Endothelial cell of umbilical vein (primary cell): ENCODE data around the gene DENND1A. TPM values are rescaled to one million over a fixed set of nuclear protein-coding genes. Genes with fewer than 3 reads are reported as not detected.

Experiments used
- BruUV-seq: library from RNA; stranded (reverse); fragments of 400-500 nt; replicated peaks from 2 replicates; lab custom pipeline; 2021; lab: Mats Ljungman, UMichigan
- CTCF ChIA-PET: fragments of 300-600, 350-600 bp; sonication (Branson Sonifier 250); formaldehyde crosslinking; loops from one replicate; lab custom pipeline; 2021; ENCODE audit warnings: antibody characterized with exemption, inconsistent platforms; lab: Charles Lee
- POLR2A ChIA-PET: fragments of 300-600, 350-600 bp; sonication (Branson Sonifier 250); formaldehyde crosslinking; loops from one replicate; lab custom pipeline; 2021; ENCODE audit warnings: antibody characterized with exemption, inconsistent platforms; lab: Charles Lee
- DNase-seq: peaks from one replicate; pipeline ENCODE4 v3.0.0-alpha.2; 2011; ENCODE audit warnings: low read depth, low spot score
- FAIRE-seq: peaks from 2 replicates; lab custom pipeline; 2011; peaks lifted over from hg19 to GRCh38; lab: Jason Lieb, UNC
- H2AFZ ChIP-seq: 2 replicates; pipeline ENCODE4 v1.6.0; 2012; ENCODE audit warnings: low read depth, low read length, control low read depth, inconsistent platforms
- H3K27ac ChIP-seq: 2 replicates; pipeline ENCODE4 v1.5.1; 2011; ENCODE audit warnings: low read depth, mild to moderate bottlenecking, control low read depth, low read length, moderate library complexity; ENCODE audit not compliant: insufficient read depth
- H3K27me3 ChIP-seq, 2 experiments: 2 replicates each; pipeline versions ENCODE4 v1.6.0 to v1.6.1; 2011; ENCODE audit warnings: low read length in 2 of 2, mixed read lengths in 1 of 2; ENCODE audit not compliant: control insufficient read depth in 2 of 2, insufficient read depth in 2 of 2
- H3K36me3 ChIP-seq, 2 experiments: 2 replicates in 1 of 2; 3 replicates in 1 of 2; pipeline ENCODE4 v1.5.1; 2011; ENCODE audit warnings: low read length in 2 of 2, mild to moderate bottlenecking in 1 of 2, moderate library complexity in 1 of 2; ENCODE audit not compliant: control insufficient read depth in 2 of 2, insufficient read depth in 2 of 2; ENCODE audit errors: extremely low read depth in 1 of 2
- H3K4me1 ChIP-seq: 3 replicates; pipeline ENCODE4 v1.5.1; 2011; ENCODE audit warnings: mild to moderate bottlenecking, low read length; ENCODE audit not compliant: control insufficient read depth, insufficient read depth; ENCODE audit errors: extremely low read depth
- H3K4me2 ChIP-seq: 2 replicates; pipeline ENCODE4 v1.6.1; 2011; ENCODE audit warnings: low read length, control low read depth, mixed read lengths; ENCODE audit not compliant: insufficient read depth
- H3K4me3 ChIP-seq, 3 experiments: fragments of 200-600 bp in 1 of 3; sonication (generic), shearing (Covaris generic) in 1 of 3; replicated peaks in 1 of 3; 2 replicates each; pipeline ENCODE4 v1.5.1; 2011 to 2016; ENCODE audit warnings: control low read depth in 3 of 3, low read length in 3 of 3, mild to moderate bottlenecking in 2 of 3, inconsistent platforms in 1 of 3, low read depth in 1 of 3, moderate library complexity in 1 of 3; ENCODE audit not compliant: insufficient read depth in 1 of 3
- H3K79me2 ChIP-seq: 2 replicates; pipeline ENCODE4 v1.6.0; 2012; ENCODE audit warnings: low read length, inconsistent platforms; ENCODE audit not compliant: control insufficient read depth, insufficient read depth
- H3K9ac ChIP-seq: replicated peaks from 2 replicates; pipeline ENCODE3; 2011; ENCODE audit warnings: low read length, control low read depth; ENCODE audit not compliant: insufficient read depth; ENCODE audit errors: extremely low read depth
- H3K9me1 ChIP-seq: replicated peaks from 3 replicates; pipeline ENCODE4 v1.6.0; 2011; ENCODE audit warnings: mild to moderate bottlenecking, low read length; ENCODE audit not compliant: control insufficient read depth, insufficient read depth; ENCODE audit errors: extremely low read depth
- H3K9me3 ChIP-seq: replicated peaks from 2 replicates; pipeline ENCODE4 v1.5.1; 2012; ENCODE audit warnings: low read length, inconsistent platforms; ENCODE audit not compliant: control insufficient read depth, insufficient read depth
- H4K20me1 ChIP-seq: replicated peaks from 2 replicates; pipeline ENCODE3; 2011; ENCODE audit warnings: mild to moderate bottlenecking, low read length; ENCODE audit not compliant: control insufficient read depth, insufficient read depth; ENCODE audit errors: extremely low read depth
- CTCF ChIP-seq, 2 donors: IDR thresholded peaks; 1 replicate in 1 of 2; 2 replicates in 1 of 2; pipeline ENCODE4 v1.5.1; 2011; ENCODE audit warnings: low read length in 2 of 2, mild to moderate bottlenecking in 2 of 2, moderate library complexity in 2 of 2, control low read depth in 1 of 2, inconsistent platforms in 1 of 2, low read depth in 1 of 2; ENCODE audit not compliant: insufficient read depth in 1 of 2; ENCODE audit errors: extremely low read depth in 1 of 2
- EZH2 ChIP-seq: IDR thresholded peaks from 2 replicates; pipeline ENCODE4 v1.6.1; 2012; ENCODE audit warnings: borderline replicate concordance, low read depth, mild to moderate bottlenecking, moderate library complexity, low read length, inconsistent platforms; ENCODE audit not compliant: severe bottlenecking
- FOS ChIP-seq: IDR thresholded peaks from 2 replicates; pipeline ENCODE4 v1.6.1; 2011; ENCODE audit warnings: mild to moderate bottlenecking, low read length, moderate library complexity, borderline replicate concordance; ENCODE audit not compliant: insufficient read depth
- GATA2 ChIP-seq: IDR thresholded peaks from 2 replicates; pipeline ENCODE4 v1.7.0; 2011; ENCODE audit warnings: low read depth, mild to moderate bottlenecking, moderate library complexity, mixed read lengths, low read length; ENCODE audit not compliant: insufficient read length, insufficient read depth
- JUN ChIP-seq: IDR thresholded peaks from 2 replicates; pipeline ENCODE4 v1.6.1; 2011; ENCODE audit warnings: borderline replicate concordance, low read depth; ENCODE audit not compliant: insufficient read length, insufficient read depth
- MYC ChIP-seq: IDR thresholded peaks from one replicate; pipeline ENCODE4 v1.6.1; 2011; ENCODE audit warnings: mild to moderate bottlenecking, low read depth, low read length
- POLR2A ChIP-seq: IDR thresholded peaks from 2 replicates; pipeline ENCODE4 v1.6.1; 2012; ENCODE audit warnings: low read depth, mild to moderate bottlenecking, control low read depth, low read length
- POLR2AphosphoS5 ChIP-seq: IDR thresholded peaks from 2 replicates; pipeline ENCODE4 v1.6.1; 2012; ENCODE audit warnings: low read depth, mild to moderate bottlenecking, control low read depth, low read length, moderate library complexity; ENCODE audit not compliant: insufficient read depth
- dilution Hi-C: fragments of 300-500 bp; cut with MboI; formaldehyde crosslinking; loops from one replicate; pipeline ENCODE4 v1.15.0; 2019; ENCODE audit warnings: low sequenced_read_pairs; ENCODE audit not compliant: extremely low pct_ligation_motif_present
- intact Hi-C: fragments of 100-400 bp; cut with micrococcal nuclease; formaldehyde crosslinking; loops from one replicate; pipeline ENCODE4 v1.10.0; 2022
- polyA plus RNA-seq, 4 experiments: library from polyadenylated mRNA; depleted of rRNA in 3 of 4; stranded (reverse) in 3 of 4; unstranded in 1 of 4; fragments of >200 nt; gene quantifications; 2 replicates each; pipeline versions ENCODE4 v1.2.1 to v1.2.3, GENCODE V29; 2011 to 2012; ENCODE audit warnings: missing spikeins in 1 of 4
- total RNA-seq: library from RNA; stranded (reverse); gene quantifications from 2 replicates; pipeline ENCODE4 v1.2.3, GENCODE V29; 2021
- TF ChIP-seq, protein P1 (sequence below): IDR thresholded peaks from 2 replicates; pipeline ENCODE4 v1.6.1; 2011; ENCODE audit not compliant: insufficient read depth, insufficient read length

The DENND1A gene
- total and polyA plus RNA-seq, 2 donors (not counting 3 experiments of a cell fraction or from before 2014, with no cell fraction given): 18.5 to 24.5 TPM

- H2AFZ ChIP-seq: no peak overlapping the region
- H3K27ac ChIP-seq: no peak overlapping the region
- H3K9me3 ChIP-seq: no peaks in the 10 kb centered on the region
- intact Hi-C loops: no loop called here
- TF ChIP-seq FOS (no peak), CTCF (IDR thresholded peaks at IDR 0.05; ENCODE audit: extremely low read depth in 1 of 2, insufficient read depth in 1 of 2, low read depth in 1 of 2, low read length in 2 of 2) (no peak), EZH2 (no peak), JUN (no peak), MYC (no peak)
- no peak overlapping the region for H3K4me2 ChIP-seq
- no TSS peak for BruUV-seq
- no peaks in the 10 kb centered on the region for H3K27me3 ChIP-seq
- H3K4me1 ChIP-seq: no peaks in the 10 kb centered on the region
- DNase-seq: no peak
- no peak for FAIRE-seq
- H3K4me3 ChIP-seq: no peak overlapping the region
- dilution Hi-C loops: no loop called here
- no peaks in the 10 kb centered on the region for H3K9me1 ChIP-seq
- no peaks in the 10 kb centered on the region for H4K20me1 ChIP-seq
- no peaks in the 10 kb centered on the region for H3K36me3 ChIP-seq
- no peaks in the 10 kb centered on the region for H3K79me2 ChIP-seq
- ChIA-PET CTCF (no interaction called here), POLR2A (no interaction called here)
- no peak overlapping the region for H3K9ac ChIP-seq
Observed at GRCh38 chr9:123486431-123486830, 443.5 kb downstream of the DENND1A start.

DNA sequence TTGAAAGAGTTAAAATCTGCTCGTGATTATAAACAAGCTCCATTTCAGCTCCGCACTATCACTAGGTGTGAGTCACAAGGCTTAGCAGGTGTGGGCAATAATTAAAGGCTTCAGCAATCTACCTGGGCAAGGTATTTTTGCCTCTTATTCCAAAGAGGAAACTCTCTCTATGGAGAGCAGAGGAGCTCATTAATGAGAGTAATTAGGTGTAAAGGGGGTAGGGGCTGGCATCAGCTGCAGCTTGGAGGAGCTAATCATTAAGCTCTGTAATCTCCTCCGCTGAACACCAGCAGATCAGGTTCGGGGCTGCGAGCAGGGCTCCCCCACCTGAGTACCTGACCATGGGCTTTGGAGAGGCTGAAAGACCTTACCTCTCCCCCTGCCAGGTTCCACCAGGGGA lies 444.7 kb downstream of the DENND1A start:
- DNase-seq: no peak
- Histone ChIP-seq H2AFZ (no peak overlapping the region), H3K4me3 (no peak overlapping the region), H3K79me2 (no peaks in the 10 kb centered on the region), H3K9ac (no peak overlapping the region), H3K4me2 (no peak overlapping the region), H3K9me1 (no peaks in the 10 kb centered on the region), H3K27me3 (no peaks in the 10 kb centered on the region), H4K20me1 (no peaks in the 10 kb centered on the region), H3K4me1 (no peaks in the 10 kb centered on the region), H3K36me3 (no peaks in the 10 kb centered on the region), H3K9me3 (no peaks in the 10 kb centered on the region), H3K27ac (no peak overlapping the region)
- dilution Hi-C loops (no loop called here), intact Hi-C loops (no loop called here)
- POLR2A ChIA-PET: no interaction called here
- no peak for TF ChIP-seq FOS
- no peak for TF ChIP-seq EZH2
- TF ChIP-seq MYC: no peak
- TF ChIP-seq, protein P1, sequence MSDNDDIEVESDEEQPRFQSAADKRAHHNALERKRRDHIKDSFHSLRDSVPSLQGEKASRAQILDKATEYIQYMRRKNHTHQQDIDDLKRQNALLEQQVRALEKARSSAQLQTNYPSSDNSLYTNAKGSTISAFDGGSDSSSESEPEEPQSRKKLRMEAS: no peak
- no peak for TF ChIP-seq CTCF (IDR thresholded peaks at IDR 0.05; ENCODE audit: extremely low read depth in 1 of 2, insufficient read depth in 1 of 2, low read depth in 1 of 2, low read length in 2 of 2)
- TF ChIP-seq JUN: no peak
- TF ChIP-seq POLR2A: no peak
- no peak for TF ChIP-seq POLR2AphosphoS5
- no peak for TF ChIP-seq GATA2
- FAIRE-seq: no peak
- CTCF ChIA-PET: interaction anchor here (1.0 kb wide), 1 partner anchor 11 kb away, joined by 3 read pairs; no protein-coding TSS in a partner anchor
- no TSS peak for BruUV-seq
